CD14-positive monocyte (primary cell): ENCODE data around the gene EEPD1. TPM values are rescaled to one million over a fixed set of nuclear protein-coding genes. Genes with fewer than 3 reads are reported as not detected.

ENCODE experiments used
- DNase-seq, 3 donors: peaks; one replicate each; pipeline ENCODE4 v3.0.0-alpha.2; 2011 to 2022
- H2AFZ ChIP-seq: 2 replicates; pipeline ENCODE4 v1.6.0; 2012; ENCODE audit warnings: mild to moderate bottlenecking, low read depth, low read length, inconsistent platforms; ENCODE audit not compliant: insufficient read depth, poor library complexity, severe bottlenecking
- H3K27ac ChIP-seq, 2 donors: 1 replicate in 1 of 2; 2 replicates in 1 of 2; pipeline ENCODE4 v1.5.1; 2012 to 2013; ENCODE audit warnings: low read length in 2 of 2, control low read depth in 1 of 2, inconsistent platforms in 1 of 2, low read depth in 1 of 2, mild to moderate bottlenecking in 1 of 2
- H3K27me3 ChIP-seq, 2 donors: one replicate each; pipeline versions ENCODE4 v1.6.0 to v1.6.1; 2011 to 2013; ENCODE audit warnings: low read length in 2 of 2; ENCODE audit not compliant: control insufficient read depth in 2 of 2, insufficient read depth in 2 of 2
- H3K36me3 ChIP-seq, 2 donors: replicated peaks in 1 of 2; 1 replicate in 1 of 2; 2 replicates in 1 of 2; pipeline versions ENCODE4 v1.5.1 to v1.6.1; 2012 to 2013; ENCODE audit warnings: low read length in 2 of 2, control low read depth in 1 of 2, inconsistent platforms in 1 of 2, mild to moderate bottlenecking in 1 of 2; ENCODE audit not compliant: insufficient read depth in 2 of 2, control insufficient read depth in 1 of 2
- H3K4me1 ChIP-seq, 2 donors: 1 replicate in 1 of 2; 2 replicates in 1 of 2; pipeline versions ENCODE4 v1.5.1 to v1.6.1; 2012 to 2013; ENCODE audit warnings: low read length in 2 of 2, control low read depth in 1 of 2, inconsistent platforms in 1 of 2, mild to moderate bottlenecking in 1 of 2, moderate library complexity in 1 of 2; ENCODE audit not compliant: insufficient read depth in 2 of 2, control insufficient read depth in 1 of 2
- H3K4me2 ChIP-seq: replicated peaks from 2 replicates; pipeline ENCODE3; 2012; ENCODE audit warnings: low read length, moderate library complexity, mild to moderate bottlenecking; ENCODE audit not compliant: poor library complexity, severe bottlenecking; ENCODE audit errors: extremely low read depth
- H3K4me3 ChIP-seq, 3 experiments: fragments of 200-600 bp in 1 of 3; sonication (generic) in 1 of 3; replicated peaks in 1 of 3; 1 replicate in 2 of 3; 2 replicates in 1 of 3; pipeline ENCODE4 v1.5.1; 2011 to 2013; ENCODE audit warnings: low read length in 3 of 3, mild to moderate bottlenecking in 3 of 3, control low read depth in 2 of 3, low read depth in 2 of 3, inconsistent platforms in 1 of 3, moderate library complexity in 1 of 3
- H3K79me2 ChIP-seq: 2 replicates; pipeline ENCODE4 v1.6.0; 2012; ENCODE audit warnings: mild to moderate bottlenecking, control low read depth, inconsistent platforms, low read length, moderate library complexity; ENCODE audit not compliant: insufficient read depth
- H3K9ac ChIP-seq: 2 replicates; pipeline ENCODE4 v1.6.0; 2017; ENCODE audit warnings: low read length, mild to moderate bottlenecking; ENCODE audit not compliant: insufficient read depth, poor library complexity, severe bottlenecking
- H3K9me3 ChIP-seq, 2 donors: replicated peaks in 1 of 2; 1 replicate in 1 of 2; 2 replicates in 1 of 2; pipeline versions ENCODE4 v1.5.1 to v1.6.1; 2012 to 2013; ENCODE audit warnings: low read length in 2 of 2, control low read depth in 1 of 2; ENCODE audit not compliant: control insufficient read depth in 1 of 2, insufficient read depth in 1 of 2
- H4K20me1 ChIP-seq: 2 replicates; pipeline ENCODE4 v1.6.0; 2012; ENCODE audit warnings: mild to moderate bottlenecking, low read length, control low read depth, moderate library complexity; ENCODE audit not compliant: insufficient read depth
- H3K27ac Mint-ChIP-seq, 7 donors: one replicate each; pipeline ENCODE4 v1.8.0; 2020; ENCODE audit warnings: mild to moderate bottlenecking in 7 of 7, mixed read lengths in 7 of 7, moderate library complexity in 6 of 7, inconsistent platforms in 2 of 7
- H3K27me3 Mint-ChIP-seq, 3 donors: one replicate each; pipeline ENCODE4 v1.8.0; 2021 to 2022; ENCODE audit warnings: low read depth in 3 of 3, mild to moderate bottlenecking in 3 of 3, mixed read lengths in 3 of 3, moderate library complexity in 3 of 3, inconsistent platforms in 1 of 3
- H3K36me3 Mint-ChIP-seq, 2 donors: one replicate each; pipeline ENCODE4 v1.8.0; 2020; ENCODE audit warnings: mixed read lengths in 2 of 2, inconsistent platforms in 1 of 2, mild to moderate bottlenecking in 1 of 2
- H3K4me1 Mint-ChIP-seq: one replicate; pipeline ENCODE4 v1.8.0; 2020; ENCODE audit warnings: mild to moderate bottlenecking, mixed read lengths
- H3K4me3 Mint-ChIP-seq, 2 donors: one replicate each; pipeline ENCODE4 v1.8.0; 2020; ENCODE audit warnings: mild to moderate bottlenecking in 2 of 2, mixed read lengths in 2 of 2, moderate library complexity in 1 of 2
- H3K9me3 Mint-ChIP-seq, 7 donors: one replicate each; pipeline ENCODE4 v1.8.0; 2020 to 2022; ENCODE audit warnings: mixed read lengths in 7 of 7, mild to moderate bottlenecking in 6 of 7, moderate library complexity in 6 of 7, inconsistent platforms in 2 of 7
- WGBS: methylation state at CpG from one replicate; pipeline ENCODE4 v1.1.5; 2013; ENCODE audit warnings: missing lambda C conversion rate; ENCODE audit not compliant: insufficient coverage; 5-methylcytosine and 5-hydroxymethylcytosine counted together
- intact Hi-C, 2 donors: fragments of 100-400 bp; cut with micrococcal nuclease; formaldehyde crosslinking; loops; one replicate each; pipeline versions ENCODE4 v1.15.0 to v1.15.1; 2023
- polyA plus RNA-seq, 3 donors: library from polyadenylated mRNA; depleted of rRNA in 1 of 3; unstranded in 2 of 3; stranded (reverse) in 1 of 3; fragments of 300-500 nt in 2 of 3; fragments of >200 nt in 1 of 3; fragmentation: Illumina TruSeq in 2 of 3; gene quantifications; 1 replicate in 2 of 3; 2 replicates in 1 of 3; pipeline ENCODE4 v1.2.3, GENCODE V29; 2012 to 2021
- TF ChIP-seq, protein P1 (sequence below): fragments of 200-600 bp; IDR thresholded peaks from one replicate; pipeline ENCODE4 v1.8.0; 2022; ENCODE audit warnings: antibody characterized with exemption, mild to moderate bottlenecking

The EEPD1 gene
- polyA plus RNA-seq, 3 donors, result 8.6 to 14.4 (median 12.6) TPM

DNA sequence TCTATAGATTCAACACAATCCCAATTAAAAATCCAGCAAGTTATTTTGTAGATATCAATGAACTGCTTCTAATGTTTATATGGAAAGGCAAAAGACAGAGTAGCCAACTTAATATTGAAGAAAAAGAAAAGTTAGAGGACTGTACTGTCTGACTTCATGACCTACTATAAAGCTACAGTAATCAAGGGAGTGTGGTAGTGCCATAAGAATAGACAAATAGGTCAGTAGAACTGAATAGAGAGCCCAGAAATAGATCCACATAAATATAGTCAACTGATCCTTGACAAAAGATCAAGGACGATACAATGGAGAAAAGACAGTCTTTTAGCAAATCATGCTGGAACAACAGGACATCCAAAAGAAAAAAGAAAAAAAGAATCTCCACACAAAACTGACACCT is 7.4 kb upstream of the EEPD1 start:
- Histone ChIP-seq H2AFZ (no peak overlapping the region), H4K20me1 (no peaks in the 10 kb centered on the region), H3K27ac (no peak overlapping the region), H3K9ac (no peak overlapping the region), H3K36me3 (no peaks in the 10 kb centered on the region), H3K27me3 (no peaks in the 10 kb centered on the region), H3K4me2 (no peak overlapping the region), H3K79me2 (no peaks in the 10 kb centered on the region), H3K4me1 (peaks cover 0 to 14% of the 10 kb centered on the region in 2 donors), H3K9me3 (peaks cover 0 to 5% of the 10 kb centered on the region in 2 donors), H3K4me3 (no peak overlapping the region)
- WGBS, result no CpG with 5 or more reads among the region's 1 CpG
- intact Hi-C loops, result no loop called here
- TF ChIP-seq, protein P1, sequence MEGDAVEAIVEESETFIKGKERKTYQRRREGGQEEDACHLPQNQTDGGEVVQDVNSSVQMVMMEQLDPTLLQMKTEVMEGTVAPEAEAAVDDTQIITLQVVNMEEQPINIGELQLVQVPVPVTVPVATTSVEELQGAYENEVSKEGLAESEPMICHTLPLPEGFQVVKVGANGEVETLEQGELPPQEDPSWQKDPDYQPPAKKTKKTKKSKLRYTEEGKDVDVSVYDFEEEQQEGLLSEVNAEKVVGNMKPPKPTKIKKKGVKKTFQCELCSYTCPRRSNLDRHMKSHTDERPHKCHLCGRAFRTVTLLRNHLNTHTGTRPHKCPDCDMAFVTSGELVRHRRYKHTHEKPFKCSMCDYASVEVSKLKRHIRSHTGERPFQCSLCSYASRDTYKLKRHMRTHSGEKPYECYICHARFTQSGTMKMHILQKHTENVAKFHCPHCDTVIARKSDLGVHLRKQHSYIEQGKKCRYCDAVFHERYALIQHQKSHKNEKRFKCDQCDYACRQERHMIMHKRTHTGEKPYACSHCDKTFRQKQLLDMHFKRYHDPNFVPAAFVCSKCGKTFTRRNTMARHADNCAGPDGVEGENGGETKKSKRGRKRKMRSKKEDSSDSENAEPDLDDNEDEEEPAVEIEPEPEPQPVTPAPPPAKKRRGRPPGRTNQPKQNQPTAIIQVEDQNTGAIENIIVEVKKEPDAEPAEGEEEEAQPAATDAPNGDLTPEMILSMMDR, result no peak
- H3K4me3 Mint-ChIP-seq, result no peak overlapping the region
- H3K36me3 Mint-ChIP-seq, result no peaks in the 10 kb centered on the region
- H3K4me1 Mint-ChIP-seq, result peaks cover 14% of the 10 kb centered on the region
- H3K27ac Mint-ChIP-seq, result no peak overlapping the region
- peaks cover 0 to 7% (median 3%) of the 10 kb centered on the region in 7 donors for H3K9me3 Mint-ChIP-seq
- DNase-seq, result no peak
- H3K27me3 Mint-ChIP-seq, result peaks cover 0 to 3% (median 2%) of the 10 kb centered on the region in 3 donors

DNA sequence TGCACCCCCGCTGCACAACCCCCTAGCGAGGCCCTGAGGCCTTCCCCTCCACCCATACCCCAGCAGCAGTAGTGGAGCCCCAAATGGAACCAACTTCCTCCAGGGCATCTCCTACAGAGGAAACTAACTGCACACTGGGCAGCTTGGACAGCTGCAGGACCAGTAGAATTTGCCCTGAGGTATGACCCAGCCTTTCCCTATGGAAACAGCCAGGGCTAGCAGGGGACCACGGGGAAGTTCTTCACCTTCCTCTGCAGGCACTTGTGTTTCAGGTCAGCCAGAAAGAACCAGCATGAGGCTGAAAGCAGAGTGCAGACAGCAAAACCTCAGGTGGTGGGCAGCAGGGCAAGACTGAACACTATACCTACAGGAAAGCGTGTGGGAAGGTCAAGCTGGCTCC is 5.7 kb upstream of the EEPD1 start:
- Histone ChIP-seq H2AFZ (no peak overlapping the region), H3K27me3 (no peaks in the 10 kb centered on the region), H3K4me3 (no peak overlapping the region), H3K27ac (no peak overlapping the region), H3K4me1 (peaks cover 3 to 19% of the 10 kb centered on the region in 2 donors), H3K4me2 (no peak overlapping the region), H4K20me1 (no peaks in the 10 kb centered on the region), H3K9ac (no peak overlapping the region), H3K79me2 (no peaks in the 10 kb centered on the region), H3K36me3 (no peaks in the 10 kb centered on the region), H3K9me3 (peaks cover 0 to 5% of the 10 kb centered on the region in 2 donors)
- Mint-ChIP-seq H3K4me1 (peaks cover 18% of the 10 kb centered on the region), H3K9me3 (no peaks in the 10 kb centered on the region), H3K27ac (no peak overlapping the region), H3K36me3 (no peaks in the 10 kb centered on the region), H3K4me3 (no peak overlapping the region), H3K27me3 (peaks cover 0 to 4% (median 3%) of the 10 kb centered on the region in 3 donors)
- intact Hi-C loops, result no loop called here
- TF ChIP-seq, protein P1, result no peak
- 84% methylated on average over 4 of the region's 4 CpGs for WGBS
- DNase-seq, result no peak
